Neural cell (in vitro differentiated cells): Measurements from ENCODE around the gene TRMT11. TPM values are rescaled to one million over a fixed set of nuclear protein-coding genes. Genes with fewer than 3 reads are reported as not detected.

Experiments
- H2AFZ ChIP-seq: fragments of 200-600, 300-800 bp; sonication (generic), shearing (Covaris generic); 2 replicates; pipeline ENCODE4 v1.6.0; 2014; ENCODE audit warnings: low read depth, mild to moderate bottlenecking, antibody characterized with exemption, low read length, moderate library complexity
- H3F3A ChIP-seq: fragments of 200-600 bp; shearing (Covaris generic); 2 replicates; pipeline ENCODE4 v1.6.1; 2016; ENCODE audit warnings: mild to moderate bottlenecking, moderate library complexity, mixed read lengths, antibody characterized with exemption, low read length; ENCODE audit not compliant: insufficient read depth, poor library complexity, severe bottlenecking
- H3K27ac ChIP-seq: fragments of 200-600, 300-800 bp; sonication (generic), shearing (Covaris generic); 2 replicates; pipeline ENCODE4 v1.5.1; 2014; ENCODE audit warnings: mild to moderate bottlenecking, low read length, moderate library complexity
- H3K27me3 ChIP-seq: fragments of 300-800, 200-600 bp; sonication (generic), shearing (Covaris generic); 2 replicates; pipeline ENCODE4 v1.6.0; 2014; ENCODE audit warnings: mild to moderate bottlenecking, low read depth, low read length, moderate library complexity; ENCODE audit not compliant: insufficient read depth
- H3K36me3 ChIP-seq: fragments of 300-800, 200-600 bp; sonication (generic), shearing (Covaris generic); 2 replicates; pipeline ENCODE4 v1.5.1; 2014; ENCODE audit warnings: mild to moderate bottlenecking, antibody characterized with exemption, low read length, moderate library complexity; ENCODE audit not compliant: insufficient read depth
- H3K4me2 ChIP-seq: fragments of 300-800, 200-600 bp; sonication (generic), shearing (Covaris generic); 2 replicates; pipeline ENCODE4 v1.6.0; 2014; ENCODE audit warnings: mild to moderate bottlenecking, low read length
- H3K4me3 ChIP-seq: fragments of 300-800, 200-600 bp; sonication (generic), shearing (Covaris generic); 2 replicates; pipeline ENCODE4 v1.5.1; 2014; ENCODE audit warnings: mild to moderate bottlenecking, low read length, moderate library complexity
- H3K79me2 ChIP-seq: fragments of 200-600 bp; shearing (Covaris generic); replicated peaks from 2 replicates; pipeline ENCODE4 v1.6.0; 2014; ENCODE audit warnings: mild to moderate bottlenecking, low read length, moderate library complexity; ENCODE audit not compliant: insufficient read depth
- H3K9ac ChIP-seq: fragments of 300-800, 200-600 bp; sonication (generic), shearing (Covaris generic); 2 replicates; pipeline ENCODE4 v1.6.1; 2016; ENCODE audit warnings: mild to moderate bottlenecking, low read length, mixed read lengths
- H3K9me2 ChIP-seq: fragments of 200-600 bp; shearing (Covaris generic); 2 replicates; pipeline ENCODE4 v1.6.1; 2016; ENCODE audit warnings: mild to moderate bottlenecking, low read length, mixed read lengths; ENCODE audit not compliant: insufficient read depth
- H3K9me3 ChIP-seq: fragments of 200-600, 300-800 bp; sonication (generic), shearing (Covaris generic); 2 replicates; pipeline ENCODE4 v1.6.1; 2016; ENCODE audit warnings: mild to moderate bottlenecking, mixed run types, low read length, moderate library complexity, mixed read lengths
- H4K20me1 ChIP-seq: fragments of 200-600 bp; shearing (Covaris generic); 2 replicates; pipeline ENCODE4 v1.6.1; 2016; ENCODE audit warnings: mild to moderate bottlenecking, mixed run types; ENCODE audit not compliant: insufficient read depth
- EZH2 ChIP-seq: fragments of 200-600, 300-800 bp; shearing (Covaris generic), sonication (generic); IDR thresholded peaks from 2 replicates; pipeline ENCODE4 v1.6.1; 2014; ENCODE audit warnings: antibody characterized with exemption, low read length, borderline replicate concordance, mild to moderate bottlenecking; ENCODE audit not compliant: insufficient read depth, poor library complexity, severe bottlenecking
- POLR2AphosphoS5 ChIP-seq: IDR thresholded peaks from 2 replicates; pipeline ENCODE4 v1.6.1; 2012
- RAD21 ChIP-seq: fragments of 450-650 bp; conservative IDR thresholded peaks from 2 replicates; pipeline ENCODE4 v1.6.1; 2014; ENCODE audit warnings: antibody characterized with exemption, mild to moderate bottlenecking, moderate library complexity
- SMC3 ChIP-seq: fragments of 450-650 bp; conservative IDR thresholded peaks from 2 replicates; pipeline ENCODE4 v1.6.1; 2014; ENCODE audit warnings: antibody characterized with exemption, mild to moderate bottlenecking, moderate library complexity; ENCODE audit not compliant: poor library complexity
- TAF1 ChIP-seq: IDR thresholded peaks from 2 replicates; pipeline ENCODE4 v1.6.1; 2012; ENCODE audit warnings: low read depth
- polyA plus RNA-seq: library from polyadenylated mRNA; depleted of rRNA; stranded (reverse); fragments of >200 nt; gene quantifications from 2 replicates; pipeline ENCODE4 v1.2.3, GENCODE V29; 2014
- TF ChIP-seq, protein P1 (sequence below): fragments of 450-650 bp; IDR thresholded peaks from 2 replicates; pipeline ENCODE4 v1.5.1; 2014; ENCODE audit warnings: antibody characterized with exemption, mild to moderate bottlenecking, moderate library complexity; ENCODE audit not compliant: poor library complexity, severe bottlenecking
- TF ChIP-seq, protein P2 (sequence below): IDR thresholded peaks from 2 replicates; pipeline ENCODE4 v1.6.1; 2012; ENCODE audit warnings: borderline replicate concordance

Gene TRMT11
- polyA plus RNA-seq, 1 donor from 2014 or later, result 37.6 TPM

DNA sequence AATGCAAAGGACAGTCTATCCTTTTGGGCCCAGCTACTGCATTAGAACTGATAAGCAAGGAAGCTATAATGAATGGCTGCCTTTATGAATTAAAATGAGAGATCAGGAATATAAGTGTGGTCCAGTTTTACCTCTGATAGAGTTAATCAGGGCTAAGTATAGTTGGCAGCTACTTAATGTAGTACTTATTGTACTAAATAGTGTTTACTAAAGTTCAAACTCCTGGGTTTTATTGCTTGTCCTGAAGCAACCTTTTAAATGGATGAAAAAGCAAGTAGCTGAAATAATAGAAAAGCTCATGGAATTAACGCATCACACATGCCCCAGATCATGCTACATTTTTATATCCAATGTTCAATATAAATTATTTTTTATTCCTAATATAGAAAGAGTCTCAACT lies 5.3 kb downstream of the TRMT11 start:
- Histone ChIP-seq H3K9me3 (no peaks in the 10 kb centered on the region), H3K36me3 (no peaks in the 10 kb centered on the region), H4K20me1 (no peaks in the 10 kb centered on the region), H3K27me3 (no peaks in the 10 kb centered on the region), H3K79me2 (peaks cover 40% of the 10 kb centered on the region), H3K9ac (no peak overlapping the region), H2AFZ (no peak overlapping the region), H3K4me3 (no peak overlapping the region), H3K27ac (no peak overlapping the region), H3K4me2 (no peak overlapping the region), H3K9me2 (no peaks in the 10 kb centered on the region), H3F3A (no peaks in the 10 kb centered on the region)
- no peak for TF ChIP-seq EZH2
- no peak for TF ChIP-seq RAD21
- no peak for TF ChIP-seq POLR2AphosphoS5

DNA sequence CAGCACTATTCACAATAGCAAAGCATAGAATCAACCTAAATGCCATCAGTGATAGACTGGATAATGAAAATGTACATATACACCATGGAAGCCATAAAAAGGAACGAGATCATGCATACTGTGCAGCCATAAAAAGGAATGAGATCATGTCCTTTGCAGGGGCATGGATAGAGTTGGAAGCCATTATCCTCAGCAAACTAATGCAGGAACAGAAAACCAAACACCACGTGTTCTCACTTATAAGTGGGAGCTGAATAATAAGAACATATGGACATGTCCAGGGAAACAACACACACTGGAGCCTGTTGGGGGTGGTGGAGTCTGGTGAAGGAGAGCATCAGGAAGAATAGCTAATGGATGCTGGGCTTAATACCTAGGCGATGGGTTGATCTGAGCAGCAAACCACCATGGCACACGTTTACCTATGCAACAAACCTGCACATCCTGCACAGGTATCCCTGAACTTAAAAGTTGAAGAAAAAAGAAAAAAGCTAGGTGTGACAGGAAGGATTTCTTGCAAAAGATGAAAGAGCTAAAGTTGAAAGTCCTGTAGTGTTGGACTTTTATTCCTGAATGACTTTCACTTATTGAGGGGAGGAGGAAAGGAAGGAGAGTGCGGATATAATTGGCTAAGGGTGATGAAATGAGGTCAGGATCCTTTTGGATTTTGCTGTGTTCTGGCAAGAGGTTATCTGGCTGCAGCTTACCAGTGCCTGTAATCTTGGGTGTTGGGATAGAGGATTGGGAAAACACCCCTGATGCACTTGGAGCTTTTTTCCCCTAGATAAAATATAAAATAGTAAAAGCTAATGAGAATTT lies 8.5 kb downstream of the TRMT11 start:
- Histone ChIP-seq H3K27me3 (no peaks in the 10 kb centered on the region), H2AFZ (no peak overlapping the region), H3K36me3 (no peaks in the 10 kb centered on the region), H3K4me2 (no peak overlapping the region), H3K9ac (no peak overlapping the region), H3K79me2 (peaks cover 16% of the 10 kb centered on the region), H3K9me3 (no peaks in the 10 kb centered on the region), H3F3A (no peaks in the 10 kb centered on the region), H4K20me1 (no peaks in the 10 kb centered on the region), H3K4me3 (no peak overlapping the region), H3K27ac (no peak overlapping the region), H3K9me2 (no peaks in the 10 kb centered on the region)
- TF ChIP-seq SMC3, result no peak
- TF ChIP-seq, protein P1, sequence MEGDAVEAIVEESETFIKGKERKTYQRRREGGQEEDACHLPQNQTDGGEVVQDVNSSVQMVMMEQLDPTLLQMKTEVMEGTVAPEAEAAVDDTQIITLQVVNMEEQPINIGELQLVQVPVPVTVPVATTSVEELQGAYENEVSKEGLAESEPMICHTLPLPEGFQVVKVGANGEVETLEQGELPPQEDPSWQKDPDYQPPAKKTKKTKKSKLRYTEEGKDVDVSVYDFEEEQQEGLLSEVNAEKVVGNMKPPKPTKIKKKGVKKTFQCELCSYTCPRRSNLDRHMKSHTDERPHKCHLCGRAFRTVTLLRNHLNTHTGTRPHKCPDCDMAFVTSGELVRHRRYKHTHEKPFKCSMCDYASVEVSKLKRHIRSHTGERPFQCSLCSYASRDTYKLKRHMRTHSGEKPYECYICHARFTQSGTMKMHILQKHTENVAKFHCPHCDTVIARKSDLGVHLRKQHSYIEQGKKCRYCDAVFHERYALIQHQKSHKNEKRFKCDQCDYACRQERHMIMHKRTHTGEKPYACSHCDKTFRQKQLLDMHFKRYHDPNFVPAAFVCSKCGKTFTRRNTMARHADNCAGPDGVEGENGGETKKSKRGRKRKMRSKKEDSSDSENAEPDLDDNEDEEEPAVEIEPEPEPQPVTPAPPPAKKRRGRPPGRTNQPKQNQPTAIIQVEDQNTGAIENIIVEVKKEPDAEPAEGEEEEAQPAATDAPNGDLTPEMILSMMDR, result no peak
- TF ChIP-seq, protein P2, sequence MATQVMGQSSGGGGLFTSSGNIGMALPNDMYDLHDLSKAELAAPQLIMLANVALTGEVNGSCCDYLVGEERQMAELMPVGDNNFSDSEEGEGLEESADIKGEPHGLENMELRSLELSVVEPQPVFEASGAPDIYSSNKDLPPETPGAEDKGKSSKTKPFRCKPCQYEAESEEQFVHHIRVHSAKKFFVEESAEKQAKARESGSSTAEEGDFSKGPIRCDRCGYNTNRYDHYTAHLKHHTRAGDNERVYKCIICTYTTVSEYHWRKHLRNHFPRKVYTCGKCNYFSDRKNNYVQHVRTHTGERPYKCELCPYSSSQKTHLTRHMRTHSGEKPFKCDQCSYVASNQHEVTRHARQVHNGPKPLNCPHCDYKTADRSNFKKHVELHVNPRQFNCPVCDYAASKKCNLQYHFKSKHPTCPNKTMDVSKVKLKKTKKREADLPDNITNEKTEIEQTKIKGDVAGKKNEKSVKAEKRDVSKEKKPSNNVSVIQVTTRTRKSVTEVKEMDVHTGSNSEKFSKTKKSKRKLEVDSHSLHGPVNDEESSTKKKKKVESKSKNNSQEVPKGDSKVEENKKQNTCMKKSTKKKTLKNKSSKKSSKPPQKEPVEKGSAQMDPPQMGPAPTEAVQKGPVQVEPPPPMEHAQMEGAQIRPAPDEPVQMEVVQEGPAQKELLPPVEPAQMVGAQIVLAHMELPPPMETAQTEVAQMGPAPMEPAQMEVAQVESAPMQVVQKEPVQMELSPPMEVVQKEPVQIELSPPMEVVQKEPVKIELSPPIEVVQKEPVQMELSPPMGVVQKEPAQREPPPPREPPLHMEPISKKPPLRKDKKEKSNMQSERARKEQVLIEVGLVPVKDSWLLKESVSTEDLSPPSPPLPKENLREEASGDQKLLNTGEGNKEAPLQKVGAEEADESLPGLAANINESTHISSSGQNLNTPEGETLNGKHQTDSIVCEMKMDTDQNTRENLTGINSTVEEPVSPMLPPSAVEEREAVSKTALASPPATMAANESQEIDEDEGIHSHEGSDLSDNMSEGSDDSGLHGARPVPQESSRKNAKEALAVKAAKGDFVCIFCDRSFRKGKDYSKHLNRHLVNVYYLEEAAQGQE, result no peak

DNA sequence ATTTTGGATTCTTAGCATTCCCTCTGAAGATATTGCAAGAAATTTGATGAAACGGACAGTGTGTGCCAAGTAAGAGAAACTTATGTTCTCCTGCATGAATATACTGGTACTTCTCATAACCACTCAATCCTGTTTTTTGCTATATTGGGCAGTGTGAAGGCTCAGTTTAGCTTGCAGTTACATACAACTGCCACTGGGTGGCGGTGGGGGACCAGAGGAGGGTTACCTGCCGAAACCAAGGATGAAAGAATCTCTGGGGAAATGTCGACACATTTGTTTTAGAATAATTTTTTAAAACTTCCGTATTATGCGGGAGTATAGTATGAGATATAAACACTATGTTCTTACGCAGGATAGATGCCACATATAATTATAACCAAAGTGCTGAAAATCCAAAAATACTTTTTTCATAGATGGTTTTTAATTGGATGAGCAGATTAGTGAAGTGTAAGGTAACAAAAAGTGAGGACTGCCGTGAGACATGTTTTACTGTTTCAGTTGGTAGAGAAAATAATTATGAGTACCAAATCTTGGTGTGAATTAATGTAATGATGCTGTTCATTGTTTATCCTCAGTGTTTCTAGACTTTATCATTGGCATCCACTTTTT lies 9.7 kb downstream of the TRMT11 start:
- TF ChIP-seq POLR2AphosphoS5 (no peak), EZH2 (no peak), SMC3 (peak; percentile 91), RAD21 (peak; percentile 90), TAF1 (no peak)
- TF ChIP-seq, protein P1, result peak; percentile 91
- H3F3A ChIP-seq, result no peaks in the 10 kb centered on the region
- no peaks in the 10 kb centered on the region for H4K20me1 ChIP-seq
- no peak overlapping the region for H3K4me2 ChIP-seq
- no peaks in the 10 kb centered on the region for H3K27me3 ChIP-seq
- H3K27ac ChIP-seq, result no peak overlapping the region
- no peaks in the 10 kb centered on the region for H3K36me3 ChIP-seq
- H3K79me2 ChIP-seq, result peaks cover 12% of the 10 kb centered on the region
- H3K4me3 ChIP-seq, result no peak overlapping the region
- no peak overlapping the region for H3K9ac ChIP-seq
- no peaks in the 10 kb centered on the region for H3K9me2 ChIP-seq
- H3K9me3 ChIP-seq, result no peaks in the 10 kb centered on the region
- no peak overlapping the region for H2AFZ ChIP-seq
